Measurements from ENCODE around the gene MAVS. TPM values are rescaled to one million over a fixed set of nuclear protein-coding genes. Genes with fewer than 3 reads are reported as not detected.
"Not testable (repeated sequence)": the region's sequence is repeated elsewhere in the genome, so short reads cannot be mapped to it uniquely, and the experiment has no call there.

Gene MAVS
- total RNA-seq, 1 experiment from 2014 or later: 31.7 TPM

DNA sequence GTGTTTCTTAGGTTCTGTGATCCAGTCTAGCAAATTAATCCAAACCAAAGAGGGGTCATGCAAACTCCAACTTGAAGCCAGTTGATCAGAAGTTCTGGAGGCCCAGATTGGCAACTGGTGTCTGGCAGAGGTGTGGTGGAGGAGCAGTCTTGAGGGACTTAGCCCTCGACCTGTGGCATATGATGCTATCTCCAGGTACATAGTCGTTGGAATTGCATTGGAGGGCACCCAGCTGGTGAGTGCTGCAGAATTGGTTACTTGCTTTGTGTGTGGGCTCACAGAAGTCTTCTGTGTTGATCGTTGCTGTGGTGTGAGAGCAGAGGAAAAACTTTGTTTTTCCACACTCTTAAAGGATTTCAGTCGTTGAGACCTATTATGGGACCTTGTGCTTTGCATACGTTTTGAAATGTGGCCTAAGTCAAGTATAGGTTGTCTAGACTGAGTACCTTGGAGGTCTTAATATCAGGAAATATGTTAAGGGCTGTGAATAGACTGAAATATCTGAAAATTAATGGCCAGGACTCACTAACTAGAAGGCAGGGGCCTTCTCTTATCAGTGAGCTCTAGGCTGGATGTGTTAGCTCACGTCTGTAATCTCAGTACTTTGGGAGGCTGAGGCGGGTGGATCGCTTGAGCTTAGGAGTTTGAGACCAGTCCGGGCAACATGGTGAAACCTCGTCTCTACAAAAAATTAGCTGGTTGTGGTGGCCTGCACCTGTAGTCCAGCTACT is 50.4 kb downstream of the MAVS start:
- H3K36me3 Mint-ChIP-seq (ENCODE audit: insufficient read depth, unreplicated experiment): peaks cover 12% of the 10 kb centered on the region
- no TSS peak for BruUV-seq (replicated peaks)
- CTCF ChIA-PET: no interaction called here
- H3K9me3 Mint-ChIP-seq (ENCODE audit: unreplicated experiment): no peaks in the 10 kb centered on the region
- no peak overlapping the region for H3K4me3 Mint-ChIP-seq (ENCODE audit: unreplicated experiment)
- no peaks in the 10 kb centered on the region for H3K27me3 Mint-ChIP-seq (ENCODE audit: insufficient read depth, unreplicated experiment)
- peaks cover 45% of the 10 kb centered on the region for H3K4me1 Mint-ChIP-seq (ENCODE audit: insufficient read depth, unreplicated experiment)
- TF ChIP-seq, protein P1, sequence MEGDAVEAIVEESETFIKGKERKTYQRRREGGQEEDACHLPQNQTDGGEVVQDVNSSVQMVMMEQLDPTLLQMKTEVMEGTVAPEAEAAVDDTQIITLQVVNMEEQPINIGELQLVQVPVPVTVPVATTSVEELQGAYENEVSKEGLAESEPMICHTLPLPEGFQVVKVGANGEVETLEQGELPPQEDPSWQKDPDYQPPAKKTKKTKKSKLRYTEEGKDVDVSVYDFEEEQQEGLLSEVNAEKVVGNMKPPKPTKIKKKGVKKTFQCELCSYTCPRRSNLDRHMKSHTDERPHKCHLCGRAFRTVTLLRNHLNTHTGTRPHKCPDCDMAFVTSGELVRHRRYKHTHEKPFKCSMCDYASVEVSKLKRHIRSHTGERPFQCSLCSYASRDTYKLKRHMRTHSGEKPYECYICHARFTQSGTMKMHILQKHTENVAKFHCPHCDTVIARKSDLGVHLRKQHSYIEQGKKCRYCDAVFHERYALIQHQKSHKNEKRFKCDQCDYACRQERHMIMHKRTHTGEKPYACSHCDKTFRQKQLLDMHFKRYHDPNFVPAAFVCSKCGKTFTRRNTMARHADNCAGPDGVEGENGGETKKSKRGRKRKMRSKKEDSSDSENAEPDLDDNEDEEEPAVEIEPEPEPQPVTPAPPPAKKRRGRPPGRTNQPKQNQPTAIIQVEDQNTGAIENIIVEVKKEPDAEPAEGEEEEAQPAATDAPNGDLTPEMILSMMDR (IDR thresholded peaks at IDR 0.05; ENCODE audit: unreplicated experiment): no peak
- peak overlapping the region; percentile 66 for H3K27ac Mint-ChIP-seq (ENCODE audit: low read depth, unreplicated experiment)
- intact Hi-C loops (cut with micrococcal nuclease): no loop called here
- DNase-seq (ENCODE audit: unreplicated experiment): no peak
- POLR2A ChIA-PET: interaction anchor here (0.7 to 1.0 kb wide), 3 partner anchors 11 to 69 kb away, joined by 3 to 4 read pairs (median 3); no protein-coding TSS in a partner anchor

DNA sequence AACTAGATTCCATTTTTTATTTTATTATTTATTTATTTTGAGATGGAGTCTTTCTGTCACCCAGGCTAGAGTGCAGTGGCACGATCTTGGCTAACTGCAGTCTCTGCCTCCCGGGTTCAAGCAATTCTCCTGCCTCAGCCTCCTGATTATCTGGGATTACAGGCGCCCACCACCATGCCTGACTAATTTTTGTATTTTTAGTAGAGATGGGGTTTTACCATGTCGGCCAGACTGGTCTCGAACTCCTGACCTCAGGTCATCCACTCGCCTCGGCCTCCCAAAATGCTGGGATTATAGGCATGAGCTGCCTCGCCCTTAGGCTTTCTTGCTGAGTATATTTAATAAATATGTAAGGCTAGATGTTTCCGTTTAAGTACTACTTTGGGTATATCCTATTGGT is 51.5 kb downstream of the MAVS start:
- H3K27me3 Mint-ChIP-seq (ENCODE audit: insufficient read depth, unreplicated experiment); DNase-seq (ENCODE audit: unreplicated experiment); BruUV-seq (replicated peaks); H3K9me3 Mint-ChIP-seq (ENCODE audit: unreplicated experiment); intact Hi-C loops (cut with micrococcal nuclease); H3K27ac Mint-ChIP-seq (ENCODE audit: low read depth, unreplicated experiment); H3K4me3 Mint-ChIP-seq (ENCODE audit: unreplicated experiment): not testable (repeated sequence)
- CTCF ChIA-PET: interaction anchor here (0.7 to 1.3 kb wide), 3 partner anchors 22 to 187 kb away, joined by 3 to 8 read pairs (median 3); no protein-coding TSS in a partner anchor
- POLR2A ChIA-PET: interaction anchor here (0.6 to 5.9 kb wide), 3 partner anchors 6 to 29 kb away, joined by 4 to 50 read pairs (median 4); no protein-coding TSS in a partner anchor
- Mint-ChIP-seq H3K36me3 (ENCODE audit: insufficient read depth, unreplicated experiment) (peaks cover 11% of the 10 kb centered on the region), H3K4me1 (ENCODE audit: insufficient read depth, unreplicated experiment) (peaks cover 47% of the 10 kb centered on the region)

DNA sequence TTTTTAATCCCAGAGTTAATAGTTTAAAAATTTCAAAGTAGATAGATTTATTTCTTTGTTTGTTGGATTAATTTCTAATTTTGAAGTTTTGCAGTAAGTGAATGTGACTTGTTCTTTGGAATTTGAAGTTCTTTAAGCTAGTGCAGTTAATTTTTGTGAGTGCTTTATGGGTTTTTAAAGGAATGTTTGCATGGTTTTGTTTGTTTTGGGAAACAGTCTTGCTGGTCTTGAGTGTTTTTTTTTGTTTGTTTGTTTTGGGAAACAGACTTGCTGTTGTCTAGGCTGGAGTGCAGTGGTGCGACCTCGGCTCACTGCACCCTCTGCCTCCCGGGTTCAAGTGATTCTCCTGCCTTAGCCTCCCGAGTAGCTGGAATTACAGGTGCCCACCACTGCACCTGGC is 52.0 kb downstream of the MAVS start:
- H3K27ac Mint-ChIP-seq (ENCODE audit: low read depth, unreplicated experiment): no peak overlapping the region
- DNase-seq (ENCODE audit: unreplicated experiment): no peak
- intact Hi-C loops (cut with micrococcal nuclease): no loop called here
- POLR2A ChIA-PET: interaction anchor here (5.9 kb wide), 1 partner anchor 7 kb away, joined by 50 read pairs; no protein-coding TSS in a partner anchor
- CTCF ChIA-PET: interaction anchor here (0.7 to 1.3 kb wide), 2 partner anchors 115 to 186 kb away, joined by 3 to 8 read pairs; no protein-coding TSS in a partner anchor
- H3K36me3 Mint-ChIP-seq (ENCODE audit: insufficient read depth, unreplicated experiment): peaks cover 9% of the 10 kb centered on the region
- no peaks in the 10 kb centered on the region for H3K9me3 Mint-ChIP-seq (ENCODE audit: unreplicated experiment)
- TF ChIP-seq, protein P1 (IDR thresholded peaks at IDR 0.05; ENCODE audit: unreplicated experiment): no peak
- peaks cover 42% of the 10 kb centered on the region for H3K4me1 Mint-ChIP-seq (ENCODE audit: insufficient read depth, unreplicated experiment)
- no peaks in the 10 kb centered on the region for H3K27me3 Mint-ChIP-seq (ENCODE audit: insufficient read depth, unreplicated experiment)
- H3K4me3 Mint-ChIP-seq (ENCODE audit: unreplicated experiment): no peak overlapping the region
- no TSS peak for BruUV-seq (replicated peaks)

GRCh38 chr20:3900187-3900604 is 53.6 kb downstream of the MAVS start:
- POLR2A ChIA-PET: interaction anchor here (1.3 to 5.9 kb wide), 4 partner anchors 8 to 17 kb away, joined by 4 to 50 read pairs (median 8); no protein-coding TSS in a partner anchor
- TF ChIP-seq, protein P1 (IDR thresholded peaks at IDR 0.05; ENCODE audit: unreplicated experiment): no peak
- Mint-ChIP-seq H3K4me1 (ENCODE audit: insufficient read depth, unreplicated experiment) (peaks cover 39% of the 10 kb centered on the region), H3K4me3 (ENCODE audit: unreplicated experiment) (no peak overlapping the region), H3K36me3 (ENCODE audit: insufficient read depth, unreplicated experiment) (peaks cover 13% of the 10 kb centered on the region), H3K9me3 (ENCODE audit: unreplicated experiment) (no peaks in the 10 kb centered on the region), H3K27me3 (ENCODE audit: insufficient read depth, unreplicated experiment) (no peaks in the 10 kb centered on the region), H3K27ac (ENCODE audit: low read depth, unreplicated experiment) (peak overlapping the region; percentile 53)
- no TSS peak for BruUV-seq (replicated peaks)
- no peak for DNase-seq (ENCODE audit: unreplicated experiment)
- intact Hi-C loops (cut with micrococcal nuclease): no loop called here
- CTCF ChIA-PET: no interaction called here
